ENCODE data around the gene SH3D21.

Gene SH3D21

DNA sequence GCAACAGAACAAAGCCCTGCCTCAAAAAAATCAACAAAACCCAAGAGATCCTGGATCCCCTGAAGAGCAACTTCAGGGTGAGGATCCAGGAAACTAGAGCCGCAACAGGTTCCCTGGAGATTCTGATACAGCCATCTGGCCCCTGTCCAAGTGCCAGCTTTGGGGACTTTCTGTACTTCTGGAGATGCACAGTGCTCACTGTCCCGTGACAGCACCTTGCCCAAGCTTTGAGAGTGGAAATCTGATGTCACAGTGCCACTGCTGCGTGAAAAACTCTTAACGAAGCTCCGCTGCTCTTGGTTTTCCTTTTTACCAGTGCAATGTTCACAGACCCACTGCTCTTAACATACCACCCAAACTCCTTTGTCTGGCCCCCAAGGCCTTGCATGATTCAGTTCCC is 53.2 kb downstream of the SH3D21 start:
- no peak for DNase-seq (ENCODE audit: low spot score)

DNA sequence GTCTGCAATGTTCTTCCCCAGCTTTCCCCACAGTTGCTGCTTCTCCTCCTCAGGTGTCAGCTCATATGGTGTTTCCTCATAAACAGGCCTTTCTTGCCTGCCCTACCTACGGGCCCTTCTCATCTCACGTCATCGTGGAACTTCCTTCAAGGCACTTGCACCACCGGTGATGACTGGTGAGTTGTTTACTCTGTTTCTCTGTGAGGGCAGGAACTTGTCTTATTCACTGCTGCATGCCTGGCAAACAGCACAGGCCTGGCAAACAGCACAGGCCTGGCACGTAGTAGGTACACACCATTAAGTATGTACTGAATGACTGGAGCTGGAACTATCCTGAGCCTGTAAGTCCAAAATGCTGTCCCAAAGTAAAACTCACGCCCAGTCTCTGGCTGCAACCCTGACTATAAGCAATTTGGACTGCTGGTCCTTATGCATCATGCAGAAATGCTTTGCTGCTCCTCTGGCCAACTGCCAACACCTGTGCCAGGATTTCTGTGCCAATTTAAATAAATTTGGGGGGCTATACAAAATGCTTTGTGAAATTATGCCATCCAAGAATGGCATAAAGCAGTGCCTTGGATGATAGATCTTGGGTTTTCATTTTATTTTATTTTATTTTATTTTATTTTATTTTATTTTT is 53.9 kb downstream of the SH3D21 start:
- DNase-seq (ENCODE audit: low spot score), result no peak

DNA sequence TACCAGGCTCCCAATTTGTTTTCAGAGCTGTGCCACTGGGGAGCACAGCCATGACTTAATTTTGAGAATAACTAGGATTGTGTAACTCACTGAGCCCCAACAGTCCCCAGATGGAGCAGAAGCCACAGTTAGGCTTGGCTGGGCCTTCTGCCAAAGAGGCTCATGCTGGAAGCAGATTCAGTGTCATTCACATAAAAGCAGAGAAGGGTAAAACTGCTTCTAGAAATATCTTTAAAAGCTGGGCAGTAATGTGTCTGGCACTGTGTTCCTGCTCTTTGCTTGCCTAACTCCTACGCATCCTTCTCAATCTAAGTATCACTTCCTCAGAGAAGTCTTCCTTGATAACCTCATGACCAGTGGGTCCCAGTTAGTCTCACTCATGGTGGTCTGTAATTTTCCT is 59.2 kb downstream of the SH3D21 start:
- peak; percentile 73 for DNase-seq (ENCODE audit: low spot score)

DNA sequence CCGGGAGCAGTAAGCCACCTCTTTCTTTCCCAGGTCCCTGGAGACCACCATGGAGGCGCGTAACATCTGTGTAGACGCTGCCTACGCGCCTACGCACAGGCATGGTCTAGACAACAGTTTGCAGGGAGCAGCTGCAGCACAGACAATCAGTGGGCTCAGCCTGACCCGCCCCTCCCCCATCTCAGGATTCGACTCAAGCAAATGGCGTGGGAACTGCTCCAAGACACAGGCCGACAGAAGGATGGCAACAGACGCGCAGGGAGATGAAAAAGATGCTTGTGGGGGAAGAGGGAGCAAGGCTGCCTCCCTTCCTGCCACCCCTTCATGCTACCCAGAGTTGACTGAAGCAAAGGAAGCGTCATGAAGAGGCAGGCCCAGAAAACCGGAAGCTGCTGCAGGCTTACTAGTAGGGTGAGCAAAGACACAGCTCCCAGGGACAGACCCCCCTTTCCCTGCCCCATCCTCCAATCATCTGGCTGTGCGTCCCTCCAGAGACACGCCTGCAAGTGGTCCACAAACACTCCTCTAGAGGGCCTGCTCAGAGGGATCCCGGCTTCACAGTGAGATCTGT is 60.0 kb downstream of the SH3D21 start:
- DNase-seq (ENCODE audit: low spot score), result peak; percentile 54

DNA sequence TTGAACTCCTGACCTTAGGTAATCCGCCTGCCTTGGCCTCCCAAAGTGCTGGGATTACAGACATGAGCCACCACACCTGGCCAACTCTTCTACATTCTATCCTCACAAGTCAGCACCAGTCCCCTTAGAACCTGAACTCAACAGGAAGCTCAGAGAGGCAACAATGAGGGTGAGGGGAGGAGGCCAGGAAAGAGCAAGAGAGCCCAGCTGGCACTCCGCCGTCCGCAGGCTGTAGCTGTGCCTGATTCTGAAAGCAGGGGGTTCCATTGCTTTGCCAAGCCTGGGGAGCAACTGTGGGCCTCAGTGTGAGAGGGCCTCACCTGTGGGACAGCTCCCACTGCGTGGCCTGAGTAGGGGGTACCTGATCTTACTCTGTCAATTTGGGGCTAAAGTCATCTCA is 60.9 kb downstream of the SH3D21 start:
- DNase-seq (ENCODE audit: low spot score), result no peak

DNA sequence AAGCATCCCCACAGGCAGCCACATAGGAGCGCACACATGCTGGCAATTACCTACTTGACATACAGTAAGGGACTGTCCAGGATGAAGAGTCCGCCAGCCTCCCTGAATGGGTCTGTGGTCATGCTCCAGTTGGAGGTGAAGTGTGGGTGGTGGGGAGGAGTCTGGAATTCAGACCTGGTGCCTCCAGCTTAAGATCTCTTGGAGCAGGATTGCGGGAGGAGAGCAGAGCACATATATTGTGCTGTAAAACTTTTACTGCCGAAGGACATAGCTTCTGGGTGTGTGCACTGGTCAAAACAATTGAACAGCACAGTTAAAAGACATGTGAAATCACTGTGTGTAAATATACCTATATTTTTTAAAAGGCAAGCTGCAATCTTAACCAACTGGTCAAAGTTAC is 61.6 kb downstream of the SH3D21 start:
- no peak for DNase-seq (ENCODE audit: low spot score)

DNA sequence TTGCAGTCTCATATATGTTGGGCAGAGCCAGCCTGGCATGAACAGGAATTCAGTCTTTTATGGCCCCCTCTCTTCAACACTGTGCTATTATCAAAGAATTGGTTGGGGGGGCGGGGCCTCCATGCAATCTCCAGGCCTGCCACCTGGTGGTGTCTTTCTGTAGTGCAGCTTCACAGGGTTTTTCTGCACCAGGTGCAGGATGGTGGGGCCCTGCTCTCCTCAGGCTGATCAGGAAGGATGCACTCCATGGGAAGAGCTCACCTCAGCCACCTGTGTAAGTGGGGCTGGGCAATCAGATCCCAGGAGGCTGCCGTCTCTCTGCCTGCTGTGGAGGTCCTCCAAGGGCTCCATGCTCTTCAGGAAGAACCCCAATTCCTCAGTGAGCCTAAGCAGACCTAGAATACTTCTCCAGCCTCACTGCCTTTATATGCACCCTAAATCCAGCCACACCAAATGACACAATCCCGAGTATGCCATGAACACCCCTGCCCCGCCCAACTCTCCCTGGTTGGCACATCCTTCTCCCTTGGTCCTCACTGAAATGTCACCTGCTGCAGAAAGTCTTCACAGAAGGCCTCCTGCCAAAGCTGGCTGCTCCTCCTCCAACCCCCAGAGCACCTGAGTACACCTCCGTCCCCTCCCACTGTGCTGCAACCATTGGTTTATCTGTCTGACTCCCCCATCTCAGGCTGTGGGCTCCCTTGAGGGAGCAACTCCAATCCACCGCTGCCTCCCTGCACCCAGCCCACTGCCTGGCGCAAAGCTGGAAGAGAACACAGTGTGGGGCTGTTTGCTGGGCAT is 63.1 kb downstream of the SH3D21 start:
- peak; percentile 80 for DNase-seq (ENCODE audit: low spot score)
